Trophoblast cell (in vitro differentiated cells and primary cell): Measurements from ENCODE around the gene KCTD8.

ENCODE experiments used
- DNase-seq, 2 donors: peaks; one replicate each; pipeline ENCODE4 v3.0.0-alpha.2; 2016
- H2AFZ ChIP-seq: 2 replicates; pipeline ENCODE4 v1.6.1; 2013; ENCODE audit warnings: low read length, moderate library complexity, mild to moderate bottlenecking; ENCODE audit not compliant: insufficient read depth, poor library complexity
- H2AK5ac ChIP-seq: 2 replicates; pipeline ENCODE4 v1.6.1; 2013; ENCODE audit warnings: mild to moderate bottlenecking, low read length
- H2BK120ac ChIP-seq: 2 replicates; pipeline ENCODE4 v1.6.1; 2013; ENCODE audit warnings: low read length, mild to moderate bottlenecking, moderate library complexity; ENCODE audit not compliant: insufficient read depth, poor library complexity
- H2BK12ac ChIP-seq: 2 replicates; pipeline ENCODE4 v1.6.1; 2013; ENCODE audit warnings: mild to moderate bottlenecking, low read length, moderate library complexity
- H2BK5ac ChIP-seq: 2 replicates; pipeline ENCODE4 v1.6.1; 2013; ENCODE audit warnings: low read length, low read depth, moderate library complexity, mild to moderate bottlenecking; ENCODE audit not compliant: poor library complexity
- H3K14ac ChIP-seq: 2 replicates; pipeline ENCODE4 v1.6.1; 2013; ENCODE audit warnings: mild to moderate bottlenecking, low read length
- H3K18ac ChIP-seq: 2 replicates; pipeline ENCODE4 v1.6.1; 2013; ENCODE audit warnings: mild to moderate bottlenecking, low read length
- H3K23ac ChIP-seq: 2 replicates; pipeline ENCODE4 v1.6.1; 2013; ENCODE audit warnings: low read length
- H3K27ac ChIP-seq: 2 replicates; pipeline ENCODE4 v1.5.1; 2013; ENCODE audit warnings: low read depth, mild to moderate bottlenecking, inconsistent platforms, low read length, moderate library complexity
- H3K27me3 ChIP-seq: 2 replicates; pipeline ENCODE4 v1.6.1; 2013; ENCODE audit warnings: inconsistent platforms, mild to moderate bottlenecking, low read length, moderate library complexity; ENCODE audit not compliant: insufficient read depth
- H3K36me3 ChIP-seq, 2 experiments: 1 replicate in 1 of 2; 2 replicates in 1 of 2; pipeline ENCODE4 v1.6.1; 2013; ENCODE audit warnings: low read length in 2 of 2, mild to moderate bottlenecking in 2 of 2, moderate library complexity in 1 of 2; ENCODE audit not compliant: insufficient read depth in 2 of 2, control insufficient read depth in 1 of 2
- H3K4ac ChIP-seq: 2 replicates; pipeline ENCODE4 v1.6.1; 2013; ENCODE audit warnings: low read depth, mild to moderate bottlenecking, low read length, moderate library complexity
- H3K4me1 ChIP-seq, 2 experiments: 1 replicate in 1 of 2; 2 replicates in 1 of 2; pipeline ENCODE4 v1.6.1; 2013; ENCODE audit warnings: low read length in 2 of 2, mild to moderate bottlenecking in 2 of 2, moderate library complexity in 1 of 2; ENCODE audit not compliant: insufficient read depth in 2 of 2, control insufficient read depth in 1 of 2
- H3K4me2 ChIP-seq: 2 replicates; pipeline ENCODE4 v1.6.1; 2013; ENCODE audit warnings: inconsistent platforms, mild to moderate bottlenecking, low read length, moderate library complexity
- H3K4me3 ChIP-seq: 2 replicates; pipeline ENCODE4 v1.5.1; 2013; ENCODE audit warnings: mild to moderate bottlenecking, low read depth, low read length, inconsistent platforms
- H3K79me1 ChIP-seq: one replicate; pipeline ENCODE4 v1.6.1; 2013; ENCODE audit warnings: low read length
- H3K79me2 ChIP-seq: 2 replicates; pipeline ENCODE4 v1.6.1; 2013; ENCODE audit warnings: low read length, mild to moderate bottlenecking; ENCODE audit not compliant: control insufficient read depth, insufficient read depth, poor library complexity
- H3K9ac ChIP-seq: 2 replicates; pipeline ENCODE4 v1.6.1; 2013; ENCODE audit warnings: mild to moderate bottlenecking, low read length
- H3K9me3 ChIP-seq: 2 replicates; pipeline ENCODE4 v1.6.1; 2013; ENCODE audit warnings: low read depth, mild to moderate bottlenecking, control low read depth, inconsistent platforms, low read length; ENCODE audit not compliant: insufficient read depth
- H4K12ac ChIP-seq: 2 replicates; pipeline ENCODE4 v1.6.1; 2013; ENCODE audit warnings: low read depth, mild to moderate bottlenecking, low read length, moderate library complexity
- H4K8ac ChIP-seq: 2 replicates; pipeline ENCODE4 v1.6.1; 2013; ENCODE audit warnings: low read depth, mild to moderate bottlenecking, low read length, moderate library complexity
- H4K91ac ChIP-seq: one replicate; pipeline ENCODE4 v1.6.1; 2013; ENCODE audit warnings: low read depth, mild to moderate bottlenecking, low read length, moderate library complexity
- WGBS: extraction: QIAGEN DNeasy Blood & Tissue Kit; methylation state at CpG from one replicate; pipeline ENCODE4 v1.1.7; 2013; ENCODE audit warnings: missing lambda C conversion rate; ENCODE audit not compliant: insufficient read length, insufficient coverage; ENCODE audit errors: extremely low coverage; 5-methylcytosine and 5-hydroxymethylcytosine counted together

Gene KCTD8

DNA sequence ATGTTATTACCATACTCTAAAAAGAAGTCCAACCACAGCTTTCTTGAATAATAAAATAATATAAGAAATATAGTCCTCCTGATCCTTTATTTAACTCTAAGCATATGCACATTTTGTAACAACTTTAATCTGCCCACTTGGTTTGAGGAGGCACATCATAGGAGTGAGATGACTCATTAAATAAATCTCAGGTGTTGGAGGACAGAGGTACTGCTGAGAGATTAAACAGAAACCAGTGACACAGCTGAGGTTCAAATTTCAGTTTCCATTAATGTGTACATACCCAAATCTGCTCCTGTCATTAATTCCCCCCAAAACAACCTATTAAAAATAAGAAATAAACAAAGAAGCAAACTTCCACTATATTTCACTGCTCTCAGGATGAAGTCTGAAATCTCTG is 211.0 kb downstream of the KCTD8 start:
- no peak overlapping the region for H3K23ac ChIP-seq
- no peak overlapping the region for H2BK12ac ChIP-seq
- H3K27me3 ChIP-seq: no peaks in the 10 kb centered on the region
- no peak overlapping the region for H3K9ac ChIP-seq
- H3K14ac ChIP-seq: no peak overlapping the region
- no peak overlapping the region for H2BK120ac ChIP-seq
- H3K4ac ChIP-seq: no peak overlapping the region
- no peaks in the 10 kb centered on the region for H3K79me2 ChIP-seq
- H3K4me2 ChIP-seq: no peak overlapping the region
- H2BK5ac ChIP-seq: no peak overlapping the region
- no peaks in the 10 kb centered on the region for H3K36me3 ChIP-seq
- H3K9me3 ChIP-seq: no peaks in the 10 kb centered on the region
- H2AK5ac ChIP-seq: no peak overlapping the region
- H3K27ac ChIP-seq: no peak overlapping the region
- no peak overlapping the region for H4K12ac ChIP-seq
- no peak overlapping the region for H3K18ac ChIP-seq
- H2AFZ ChIP-seq: no peak overlapping the region
- no peak overlapping the region for H4K8ac ChIP-seq
- no peaks in the 10 kb centered on the region for H3K79me1 ChIP-seq
- no peak overlapping the region for H4K91ac ChIP-seq
- no peaks in the 10 kb centered on the region for H3K4me1 ChIP-seq
- H3K4me3 ChIP-seq: no peak overlapping the region
- DNase-seq: no peak

DNA sequence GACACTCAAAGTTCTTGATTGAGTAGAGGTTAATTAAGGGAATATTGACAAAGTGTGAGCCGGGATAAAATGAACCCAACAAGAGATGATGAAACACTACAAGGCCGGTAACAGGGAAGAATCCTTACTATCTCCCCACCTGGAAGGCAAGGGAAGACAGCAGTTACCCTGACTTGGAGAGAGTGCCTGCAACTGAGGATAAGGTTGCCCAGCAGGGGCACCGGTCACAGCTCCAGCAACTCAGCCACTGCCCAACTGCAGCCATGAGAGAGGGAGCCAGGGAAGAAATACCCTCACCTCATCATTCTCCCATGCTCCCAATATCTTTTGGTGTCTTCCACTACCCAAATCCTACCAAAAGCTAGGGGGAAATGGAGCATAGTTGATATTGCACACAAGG is 212.7 kb downstream of the KCTD8 start:
- Histone ChIP-seq H3K14ac (no peak overlapping the region), H3K36me3 (no peaks in the 10 kb centered on the region), H2BK12ac (no peak overlapping the region), H3K23ac (no peak overlapping the region), H3K9me3 (no peaks in the 10 kb centered on the region), H3K27me3 (no peaks in the 10 kb centered on the region), H2AFZ (no peak overlapping the region), H3K18ac (no peak overlapping the region), H3K79me2 (no peaks in the 10 kb centered on the region), H3K4me3 (no peak overlapping the region), H3K79me1 (no peaks in the 10 kb centered on the region), H4K91ac (no peak overlapping the region), H3K9ac (no peak overlapping the region), H3K4ac (no peak overlapping the region), H3K4me2 (no peak overlapping the region), H4K8ac (no peak overlapping the region), H2BK5ac (no peak overlapping the region), H3K27ac (no peak overlapping the region), H2BK120ac (no peak overlapping the region), H4K12ac (no peak overlapping the region), H3K4me1 (no peaks in the 10 kb centered on the region), H2AK5ac (no peak overlapping the region)
- WGBS: no CpG with 5 or more reads among the region's 3 CpGs
- DNase-seq: no peak

DNA sequence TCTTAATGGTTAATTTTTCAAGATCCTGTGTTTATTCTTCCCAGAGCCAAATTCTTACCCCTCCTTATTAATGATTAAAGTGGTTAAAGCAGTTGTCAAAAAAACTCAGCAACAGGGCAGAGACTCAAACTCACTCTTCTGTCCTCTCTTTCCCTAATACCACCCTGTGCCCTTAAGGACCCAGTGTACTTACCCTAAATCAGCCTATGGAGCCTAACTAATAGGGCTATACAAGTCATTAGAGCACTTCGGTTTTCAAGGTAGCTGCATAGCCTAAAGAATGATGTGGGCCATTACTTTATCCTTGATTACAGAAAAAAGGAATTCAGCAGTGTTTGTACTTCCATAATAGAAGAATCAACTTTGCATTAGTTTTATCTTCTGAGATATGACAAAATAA is 216.3 kb downstream of the KCTD8 start:
- DNase-seq: no peak
- no peak overlapping the region for H4K8ac ChIP-seq
- H3K36me3 ChIP-seq: no peaks in the 10 kb centered on the region
- no peak overlapping the region for H3K4me2 ChIP-seq
- no peak overlapping the region for H2AK5ac ChIP-seq
- H3K79me2 ChIP-seq: no peaks in the 10 kb centered on the region
- no peak overlapping the region for H3K4me3 ChIP-seq
- no peak overlapping the region for H2AFZ ChIP-seq
- H3K4me1 ChIP-seq: no peaks in the 10 kb centered on the region
- H3K27me3 ChIP-seq: no peaks in the 10 kb centered on the region
- H3K14ac ChIP-seq: no peak overlapping the region
- no peak overlapping the region for H3K9ac ChIP-seq
- no peak overlapping the region for H4K91ac ChIP-seq
- H3K79me1 ChIP-seq: no peaks in the 10 kb centered on the region
- H3K18ac ChIP-seq: no peak overlapping the region
- no peak overlapping the region for H2BK5ac ChIP-seq
- no peak overlapping the region for H4K12ac ChIP-seq
- no peak overlapping the region for H2BK120ac ChIP-seq
- H3K9me3 ChIP-seq: no peaks in the 10 kb centered on the region
- H3K23ac ChIP-seq: no peak overlapping the region
- H3K4ac ChIP-seq: no peak overlapping the region
- WGBS: no CpG with 5 or more reads among the region's 1 CpG
- no peak overlapping the region for H3K27ac ChIP-seq
- H2BK12ac ChIP-seq: no peak overlapping the region

DNA sequence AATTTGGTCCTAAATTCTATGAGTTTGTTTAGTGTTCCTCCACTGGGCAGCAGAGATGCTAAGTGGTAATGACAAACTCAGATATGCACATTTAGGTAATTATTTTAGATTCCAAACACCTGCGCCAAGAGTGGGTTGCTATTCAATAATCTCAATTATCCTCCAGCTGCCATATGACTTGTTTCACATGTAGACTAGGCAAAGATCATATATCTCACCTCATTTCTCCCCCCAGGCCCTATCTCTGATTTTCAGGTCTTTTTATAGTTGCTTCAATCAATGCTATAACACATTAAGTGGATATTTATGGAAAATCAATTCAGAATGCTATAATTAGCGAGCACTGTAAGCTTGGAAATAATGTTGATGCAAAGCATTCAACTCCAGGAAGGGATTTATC is 217.6 kb downstream of the KCTD8 start:
- Histone ChIP-seq H2BK120ac (no peak overlapping the region), H3K18ac (no peak overlapping the region), H4K8ac (no peak overlapping the region), H3K23ac (no peak overlapping the region), H2AK5ac (no peak overlapping the region), H4K91ac (no peak overlapping the region), H3K4me3 (no peak overlapping the region), H3K4ac (no peak overlapping the region), H3K9me3 (no peaks in the 10 kb centered on the region), H2BK5ac (no peak overlapping the region), H3K4me2 (no peak overlapping the region), H3K4me1 (no peaks in the 10 kb centered on the region), H3K9ac (no peak overlapping the region), H4K12ac (no peak overlapping the region), H3K27me3 (no peaks in the 10 kb centered on the region), H3K79me1 (no peaks in the 10 kb centered on the region), H3K14ac (no peak overlapping the region), H3K27ac (no peak overlapping the region), H2AFZ (no peak overlapping the region), H3K36me3 (no peaks in the 10 kb centered on the region), H3K79me2 (no peaks in the 10 kb centered on the region), H2BK12ac (no peak overlapping the region)
- WGBS: no CpG with 5 or more reads among the region's 2 CpGs
- DNase-seq: no peak

DNA sequence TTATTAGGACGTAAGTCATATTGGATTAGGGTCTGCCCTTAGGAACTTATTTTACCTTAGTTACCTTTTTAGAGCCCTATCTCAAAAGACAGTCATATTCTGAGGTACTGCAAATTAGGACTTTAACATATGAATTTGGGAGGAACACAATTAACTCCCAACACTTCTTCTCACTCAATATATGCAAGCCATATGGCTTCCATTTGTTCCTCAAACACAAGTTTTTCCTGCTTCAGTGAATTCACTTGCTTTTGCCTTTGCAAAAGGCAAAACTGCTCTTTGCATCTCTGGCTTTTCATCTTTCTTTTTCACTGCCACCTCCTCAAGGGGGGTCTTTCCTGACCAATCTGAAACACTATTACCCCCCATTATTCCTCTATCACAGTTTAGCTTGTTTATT is 220.3 kb downstream of the KCTD8 start:
- no CpG with 5 or more reads among the region's 1 CpG for WGBS
- Histone ChIP-seq H2AFZ (no peak overlapping the region), H3K27me3 (no peaks in the 10 kb centered on the region), H3K4me1 (no peaks in the 10 kb centered on the region), H3K79me1 (no peaks in the 10 kb centered on the region), H2BK120ac (no peak overlapping the region), H4K12ac (no peak overlapping the region), H3K27ac (no peak overlapping the region), H2BK5ac (no peak overlapping the region), H2AK5ac (no peak overlapping the region), H3K9ac (no peak overlapping the region), H3K14ac (no peak overlapping the region), H4K91ac (no peak overlapping the region), H3K4me2 (no peak overlapping the region), H3K4ac (no peak overlapping the region), H3K18ac (no peak overlapping the region), H3K4me3 (no peak overlapping the region), H3K79me2 (no peaks in the 10 kb centered on the region), H3K36me3 (no peaks in the 10 kb centered on the region), H3K23ac (no peak overlapping the region), H4K8ac (no peak overlapping the region), H2BK12ac (no peak overlapping the region), H3K9me3 (no peaks in the 10 kb centered on the region)
- no peak for DNase-seq
